Measurements from ENCODE around the gene MARCHF3. TPM values are rescaled to one million over a fixed set of nuclear protein-coding genes. Genes with fewer than 3 reads are reported as not detected.

MARCHF3 gene
- polyA plus RNA-seq, 1 donor from 2014 or later, result 3.9 TPM

DNA sequence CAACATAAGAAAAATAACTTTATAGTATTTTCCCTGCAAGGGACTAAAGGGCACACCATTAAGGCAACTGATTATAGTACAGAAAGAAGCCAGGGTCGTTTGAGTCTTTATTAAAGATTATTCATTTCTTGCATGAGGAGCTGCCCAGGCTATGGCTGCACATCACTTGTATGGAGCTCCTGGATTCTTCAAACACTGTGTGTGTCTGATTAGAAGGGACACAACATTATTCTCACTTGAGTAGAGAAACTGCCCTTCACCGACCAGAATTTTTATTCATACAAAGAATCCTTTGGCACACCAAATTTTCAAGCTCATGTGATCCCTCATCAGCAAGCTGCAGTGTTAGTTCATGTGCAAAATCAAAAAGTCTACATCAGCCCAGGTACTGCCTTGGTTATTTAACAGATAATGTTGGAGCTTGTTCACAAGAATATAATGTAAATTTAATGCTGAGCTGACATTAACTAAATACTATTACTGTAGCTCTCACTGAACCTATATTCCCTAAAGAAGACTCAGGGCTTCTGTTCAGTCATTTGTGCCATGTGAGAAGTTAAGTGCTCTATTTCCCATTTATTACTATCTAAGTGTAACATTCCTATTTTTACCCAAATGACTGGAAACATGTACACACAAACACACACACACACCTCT is 33.0 kb upstream of the MARCHF3 start:
- no peak overlapping the region for H3K9ac ChIP-seq (ENCODE audit: low read length)

GRCh38 chr5:127061956-127062355 is 31.6 kb upstream of the MARCHF3 start:
- Histone ChIP-seq H3K9ac (ENCODE audit: low read length) (no peak overlapping the region), H3K27ac (ENCODE audit: low read length) (no peak overlapping the region), H2AFZ (ENCODE audit: low read depth, low read length) (no peak overlapping the region), H3K4me3 (ENCODE audit: low read length) (no peak overlapping the region), H3K9me3 (ENCODE audit: low read length) (no peaks in the 10 kb centered on the region), H3K27me3 (ENCODE audit: insufficient read depth, low read depth, low read length) (no peaks in the 10 kb centered on the region), H3K36me3 (ENCODE audit: insufficient read depth, low read length) (no peaks in the 10 kb centered on the region), H3K4me2 (ENCODE audit: low read length) (no peak overlapping the region), H3K9me2 (ENCODE audit: insufficient read depth, low read length) (no peaks in the 10 kb centered on the region), H3F3A (ENCODE audit: insufficient read depth, low read length, poor library complexity, severe bottlenecking) (no peaks in the 10 kb centered on the region), H3K79me2 (replicated peaks; ENCODE audit: insufficient read depth, low read length) (no peaks in the 10 kb centered on the region), H4K20me1 (ENCODE audit: insufficient read depth) (no peaks in the 10 kb centered on the region)
- no peak for TF ChIP-seq EP300 (conservative IDR thresholded peaks at IDR 0.05; ENCODE audit: poor library complexity, severe bottlenecking)
- TF ChIP-seq, protein P1, sequence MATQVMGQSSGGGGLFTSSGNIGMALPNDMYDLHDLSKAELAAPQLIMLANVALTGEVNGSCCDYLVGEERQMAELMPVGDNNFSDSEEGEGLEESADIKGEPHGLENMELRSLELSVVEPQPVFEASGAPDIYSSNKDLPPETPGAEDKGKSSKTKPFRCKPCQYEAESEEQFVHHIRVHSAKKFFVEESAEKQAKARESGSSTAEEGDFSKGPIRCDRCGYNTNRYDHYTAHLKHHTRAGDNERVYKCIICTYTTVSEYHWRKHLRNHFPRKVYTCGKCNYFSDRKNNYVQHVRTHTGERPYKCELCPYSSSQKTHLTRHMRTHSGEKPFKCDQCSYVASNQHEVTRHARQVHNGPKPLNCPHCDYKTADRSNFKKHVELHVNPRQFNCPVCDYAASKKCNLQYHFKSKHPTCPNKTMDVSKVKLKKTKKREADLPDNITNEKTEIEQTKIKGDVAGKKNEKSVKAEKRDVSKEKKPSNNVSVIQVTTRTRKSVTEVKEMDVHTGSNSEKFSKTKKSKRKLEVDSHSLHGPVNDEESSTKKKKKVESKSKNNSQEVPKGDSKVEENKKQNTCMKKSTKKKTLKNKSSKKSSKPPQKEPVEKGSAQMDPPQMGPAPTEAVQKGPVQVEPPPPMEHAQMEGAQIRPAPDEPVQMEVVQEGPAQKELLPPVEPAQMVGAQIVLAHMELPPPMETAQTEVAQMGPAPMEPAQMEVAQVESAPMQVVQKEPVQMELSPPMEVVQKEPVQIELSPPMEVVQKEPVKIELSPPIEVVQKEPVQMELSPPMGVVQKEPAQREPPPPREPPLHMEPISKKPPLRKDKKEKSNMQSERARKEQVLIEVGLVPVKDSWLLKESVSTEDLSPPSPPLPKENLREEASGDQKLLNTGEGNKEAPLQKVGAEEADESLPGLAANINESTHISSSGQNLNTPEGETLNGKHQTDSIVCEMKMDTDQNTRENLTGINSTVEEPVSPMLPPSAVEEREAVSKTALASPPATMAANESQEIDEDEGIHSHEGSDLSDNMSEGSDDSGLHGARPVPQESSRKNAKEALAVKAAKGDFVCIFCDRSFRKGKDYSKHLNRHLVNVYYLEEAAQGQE (IDR thresholded peaks at IDR 0.05; ENCODE audit: borderline replicate concordance), result no peak
- no peak for TF ChIP-seq SMC3 (conservative IDR thresholded peaks at IDR 0.05; ENCODE audit: poor library complexity)
- no peak for TF ChIP-seq RAD21 (conservative IDR thresholded peaks at IDR 0.05)
- no peak for TF ChIP-seq MXI1 (conservative IDR thresholded peaks at IDR 0.05; ENCODE audit: poor library complexity, severe bottlenecking)
- no peak for TF ChIP-seq CTCF (IDR thresholded peaks at IDR 0.05; ENCODE audit: poor library complexity, severe bottlenecking)
- no peak for TF ChIP-seq EZH2 (IDR thresholded peaks at IDR 0.05; ENCODE audit: borderline replicate concordance, insufficient read depth, low read length, poor library complexity, severe bottlenecking)
- TF ChIP-seq POLR2AphosphoS5 (IDR thresholded peaks at IDR 0.05), result no peak

More for the DNA sequence above, 33.0 kb upstream of the MARCHF3 start:
- H3K9me2 ChIP-seq (ENCODE audit: insufficient read depth, low read length), result no peaks in the 10 kb centered on the region
- H3K4me2 ChIP-seq (ENCODE audit: low read length), result no peak overlapping the region
- TF ChIP-seq EP300 (conservative IDR thresholded peaks at IDR 0.05; ENCODE audit: poor library complexity, severe bottlenecking) (no peak), SMC3 (conservative IDR thresholded peaks at IDR 0.05; ENCODE audit: poor library complexity) (no peak), CTCF (IDR thresholded peaks at IDR 0.05; ENCODE audit: poor library complexity, severe bottlenecking) (no peak), MXI1 (conservative IDR thresholded peaks at IDR 0.05; ENCODE audit: poor library complexity, severe bottlenecking) (no peak), POLR2AphosphoS5 (IDR thresholded peaks at IDR 0.05) (no peak), EZH2 (IDR thresholded peaks at IDR 0.05; ENCODE audit: borderline replicate concordance, insufficient read depth, low read length, poor library complexity, severe bottlenecking) (no peak), RAD21 (conservative IDR thresholded peaks at IDR 0.05) (no peak)
- TF ChIP-seq, protein P1 (IDR thresholded peaks at IDR 0.05; ENCODE audit: borderline replicate concordance), result no peak
- no peaks in the 10 kb centered on the region for H3K36me3 ChIP-seq (ENCODE audit: insufficient read depth, low read length)
- H3K27ac ChIP-seq (ENCODE audit: low read length), result no peak overlapping the region
- no peaks in the 10 kb centered on the region for H3K79me2 ChIP-seq (replicated peaks; ENCODE audit: insufficient read depth, low read length)
- no peak overlapping the region for H2AFZ ChIP-seq (ENCODE audit: low read depth, low read length)
- no peaks in the 10 kb centered on the region for H4K20me1 ChIP-seq (ENCODE audit: insufficient read depth)
- no peaks in the 10 kb centered on the region for H3F3A ChIP-seq (ENCODE audit: insufficient read depth, low read length, poor library complexity, severe bottlenecking)
- H3K4me3 ChIP-seq (ENCODE audit: low read length), result no peak overlapping the region
- no peaks in the 10 kb centered on the region for H3K9me3 ChIP-seq (ENCODE audit: low read length)
- no peaks in the 10 kb centered on the region for H3K27me3 ChIP-seq (ENCODE audit: insufficient read depth, low read depth, low read length)

Measured in neural cell (in vitro differentiated cells).